ENCODE results near the gene RNF215.
A peak's percentile ranks its signal among the peaks of the same experiment; 100 is the strongest.

RNF215 gene

DNA sequence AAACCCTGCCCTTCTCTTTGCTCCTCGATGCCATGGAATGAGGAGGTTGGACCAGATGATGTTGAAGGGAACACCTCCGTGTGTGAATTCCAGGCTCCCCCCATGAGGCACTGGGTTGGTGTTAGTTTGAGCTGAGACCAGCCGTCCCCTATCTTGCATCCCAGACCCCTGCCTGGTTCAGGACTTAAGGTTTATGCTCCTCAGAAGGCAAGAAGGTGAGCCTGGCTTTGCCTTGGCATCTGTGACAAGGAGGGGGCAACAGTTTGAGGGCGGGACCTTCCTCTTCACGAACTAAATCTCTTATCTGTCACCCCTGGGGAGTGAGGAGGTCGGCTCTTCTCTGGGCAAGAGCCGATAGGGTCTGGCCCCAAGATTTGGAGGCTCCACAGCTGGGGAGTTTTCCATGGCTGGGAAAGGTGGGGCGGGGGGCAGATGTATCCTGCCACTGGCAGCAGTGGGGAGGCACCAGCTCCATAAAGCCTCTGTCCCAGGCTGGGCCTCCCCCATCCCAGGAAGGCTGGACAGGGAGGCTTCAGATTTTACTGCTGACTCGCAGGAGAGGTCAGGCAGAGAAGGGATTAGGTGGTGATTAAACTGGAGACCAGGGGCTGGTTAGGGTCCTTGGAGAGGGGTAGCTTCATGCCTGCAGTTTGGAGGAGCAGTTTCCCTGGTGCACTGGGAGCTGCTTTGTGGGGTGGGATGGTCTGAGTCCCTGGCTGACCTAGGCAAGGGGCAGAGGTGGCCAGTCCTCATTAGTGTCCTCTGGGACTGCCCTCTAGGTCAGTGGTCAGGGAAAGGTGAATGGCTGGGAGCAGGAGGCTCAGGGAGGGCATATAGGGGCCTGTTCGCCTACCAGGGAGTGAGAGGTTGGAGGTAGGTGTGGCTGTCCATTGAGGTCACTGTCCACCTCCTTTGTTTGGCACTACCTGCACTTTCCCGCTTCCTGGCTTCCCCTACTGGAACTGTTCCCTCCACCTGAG is 10.7 kb upstream of the RNF215 start:
- DNase-seq (ENCODE audit: low spot score): no peak

GRCh38 chr22:30396871-30397655 is 9.9 kb upstream of the RNF215 start, which contains the start of gene SEC14L2:
SEC14L2 (plus strand) TSS chr22:30397018; CDS start chr22:30397117, 99 bp downstream.
- peak; percentile 48 for DNase-seq (ENCODE audit: low spot score)

GRCh38 chr22:30393885-30394284 is 6.7 kb upstream of the RNF215 start:
- DNase-seq (ENCODE audit: low spot score): no peak

DNA sequence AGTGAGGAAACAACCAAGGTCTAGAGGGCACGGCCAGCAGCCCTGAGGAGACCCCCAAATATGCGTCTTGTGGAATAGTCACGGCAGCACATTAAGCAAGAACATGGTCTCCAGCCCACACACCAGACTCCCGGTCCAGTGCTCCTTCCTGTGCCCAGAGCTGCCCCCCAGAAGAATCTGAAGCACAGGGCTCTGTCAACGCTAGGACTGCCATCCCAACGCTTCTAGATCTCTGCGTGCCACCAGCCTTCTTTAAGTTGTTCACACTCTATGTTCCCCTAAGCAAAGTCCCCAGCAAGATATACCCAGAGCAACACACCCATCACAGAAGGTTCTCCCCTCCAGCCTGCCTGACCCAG is 6.1 kb upstream of the RNF215 start:
- no peak for DNase-seq (ENCODE audit: low spot score)

- no peak for DNase-seq (ENCODE audit: low spot score)
Measured at GRCh38 chr22:30392661-30393321, 5.6 kb upstream of the RNF215 start.

GRCh38 chr22:30390974-30391691 is 3.9 kb upstream of the RNF215 start:
- DNase-seq (ENCODE audit: low spot score): peak; percentile 72

DNA sequence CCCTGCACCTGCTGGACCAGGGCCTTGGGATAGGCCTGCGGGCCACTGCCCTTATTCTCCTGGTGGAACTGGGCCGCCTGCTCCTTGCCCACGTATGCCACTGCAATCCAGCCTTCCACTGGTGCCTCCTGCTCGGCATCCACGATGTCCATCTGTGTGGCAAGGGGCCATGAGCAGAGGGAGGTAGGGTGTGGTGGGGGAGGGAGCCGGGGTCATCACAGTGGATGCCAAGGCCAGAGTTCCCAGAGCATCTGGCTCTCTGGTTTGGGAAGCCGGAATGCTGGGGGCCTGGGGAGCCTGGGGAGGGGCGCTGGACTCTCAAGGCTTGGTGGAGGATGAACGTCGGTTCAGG is 627 bp downstream of the RNF215 start:
- DNase-seq (ENCODE audit: low spot score): no peak

- no peak for DNase-seq (ENCODE audit: low spot score)
Measured at GRCh38 chr22:30385942-30386341, 1.3 kb downstream of the RNF215 start.

- no peak for DNase-seq (ENCODE audit: low spot score)
Measured at GRCh38 chr22:30383061-30383460, 4.2 kb downstream of the RNF215 start.

DNA sequence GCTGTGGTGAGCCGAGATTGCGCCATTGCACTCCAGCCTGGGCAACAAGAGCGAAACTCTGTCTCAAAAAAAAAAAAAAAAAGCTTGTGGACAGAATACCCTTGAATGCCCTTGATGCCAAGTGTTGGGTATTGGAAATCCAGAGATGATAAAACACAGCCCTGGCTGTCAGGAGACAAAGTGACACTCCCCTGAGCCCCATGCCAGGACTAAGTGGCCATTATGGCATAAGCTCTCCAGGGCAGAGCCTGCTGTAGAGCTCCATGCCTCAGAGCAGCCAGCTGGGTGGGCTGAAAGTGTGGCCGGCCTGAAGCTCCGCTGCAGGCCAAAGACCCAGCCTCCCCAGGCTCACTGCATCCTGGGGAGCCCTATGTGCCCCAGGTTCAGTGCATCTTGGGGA is 4.9 kb downstream of the RNF215 start:
- DNase-seq (ENCODE audit: low spot score): no peak

DNA sequence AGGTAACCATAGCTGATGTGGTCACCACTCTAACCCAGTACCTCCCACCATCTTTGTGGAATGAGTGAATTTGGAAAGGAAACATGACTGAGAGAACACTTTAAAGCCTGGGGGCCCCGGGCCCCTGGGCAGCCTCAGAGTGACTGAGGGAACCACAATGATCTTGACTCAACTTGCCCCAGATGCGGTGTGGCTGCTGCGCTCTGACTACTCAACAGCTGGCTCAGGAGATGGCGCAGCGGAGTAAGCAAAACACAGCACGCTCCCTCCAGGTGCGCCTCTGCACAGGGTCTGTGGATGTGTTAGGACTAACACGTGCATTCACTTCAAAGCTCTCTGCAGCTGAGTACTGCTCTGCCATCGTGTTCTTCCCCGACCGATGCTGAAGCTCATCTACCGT is 5.9 kb downstream of the RNF215 start:
- peak; percentile 6 for DNase-seq (ENCODE audit: low spot score)

GRCh38 chr22:30380011-30380410 is 7.2 kb downstream of the RNF215 start:
- DNase-seq (ENCODE audit: low spot score): no peak

- DNase-seq (ENCODE audit: low spot score): no peak
Measured at GRCh38 chr22:30375312-30375849, 11.8 kb downstream of the RNF215 start.

- DNase-seq (ENCODE audit: low spot score): no peak
Measured at GRCh38 chr22:30373331-30374325, 13.6 kb downstream of the RNF215 start.

- no peak for DNase-seq (ENCODE audit: low spot score)
Measured at GRCh38 chr22:30372915-30373314, 14.3 kb downstream of the RNF215 start.

GRCh38 chr22:30371981-30372380 is 15.2 kb downstream of the RNF215 start:
- no peak for DNase-seq (ENCODE audit: low spot score)

GRCh38 chr22:30371321-30371720 is 15.9 kb downstream of the RNF215 start:
- no peak for DNase-seq (ENCODE audit: low spot score)

GRCh38 chr22:30370641-30371230 is 16.5 kb downstream of the RNF215 start:
- DNase-seq (ENCODE audit: low spot score): no peak

DNA sequence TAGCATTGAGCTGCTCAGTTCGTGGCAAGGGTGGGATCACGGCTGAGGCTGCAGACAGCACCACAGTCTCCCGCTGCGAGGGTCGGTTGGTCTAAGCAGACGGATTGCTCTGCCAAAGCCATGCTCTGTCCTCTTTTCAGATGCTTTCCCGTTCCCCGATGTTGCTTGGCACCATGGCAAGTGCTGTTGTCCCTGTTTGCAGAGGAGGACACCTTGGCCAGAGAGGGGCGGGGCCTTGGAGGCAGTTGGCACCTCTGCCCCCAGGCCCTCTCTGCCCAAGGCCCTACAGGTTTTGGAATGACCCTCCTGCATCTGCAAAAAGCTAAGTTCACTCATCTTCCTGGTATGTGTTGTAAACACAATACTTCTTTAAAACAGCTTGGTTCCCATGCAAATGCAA is 18.8 kb downstream of the RNF215 start:
- no peak for DNase-seq (ENCODE audit: low spot score)

DNA sequence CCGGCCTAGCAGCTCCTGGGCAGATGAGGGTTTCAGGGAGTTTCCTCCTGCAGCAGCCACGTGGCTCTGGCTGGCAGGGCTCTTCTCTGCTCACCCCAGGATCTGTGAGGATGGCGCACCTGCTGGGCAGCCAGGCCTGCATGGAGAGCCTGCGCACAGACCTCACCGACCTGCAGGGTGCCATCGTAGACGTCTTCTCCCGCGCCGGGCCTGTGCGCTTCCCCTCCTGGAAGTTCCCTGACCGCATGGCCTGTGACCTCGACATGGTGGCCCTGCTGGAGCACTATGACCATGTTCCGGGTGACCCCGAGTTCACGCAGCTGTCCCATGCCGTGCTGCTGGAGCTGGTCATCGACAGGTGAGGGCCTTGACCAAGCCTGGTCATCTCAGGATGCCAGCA is 21.3 kb downstream of the RNF215 start:
- no peak for DNase-seq (ENCODE audit: low spot score)

Measured in activated CD4-positive, alpha-beta T cell treated with anti-CD3 and anti-CD28 coated beads, Interleukin-2, Interleukin-4, amounts not matched to agents 100 ng/mL and 50 ng/mL, durations not matched to agents 16 hours and 8 hours (primary cell).